Thyroid gland (tissue), 4 donors: ENCODE data around the gene RSU1.

Experiments
- CTCF ChIP-seq, 6 experiments: fragments of 200-600 bp in 3 of 6; fragments of 450-650 bp in 3 of 6; sonication (generic) in 3 of 6; IDR thresholded peaks; one replicate each; pipeline ENCODE4 v1.5.1; 2016 to 2019; ENCODE audit warnings: antibody characterized with exemption in 6 of 6, mild to moderate bottlenecking in 2 of 6, inconsistent platforms in 1 of 6, moderate library complexity in 1 of 6
- POLR2A ChIP-seq, 2 donors: fragments of 450-650 bp; IDR thresholded peaks; one replicate each; pipeline ENCODE4 v1.6.1; 2017; ENCODE audit warnings: antibody characterized with exemption in 2 of 2, mild to moderate bottlenecking in 2 of 2, moderate library complexity in 1 of 2

- TF ChIP-seq CTCF (IDR thresholded peaks at IDR 0.05), result no peak
- no peak for TF ChIP-seq POLR2A (IDR thresholded peaks at IDR 0.05)
Observed at GRCh38 chr10:16769331-16769730, 47.9 kb downstream of the RSU1 start.
